Activated CD4-positive, alpha-beta T cell treated with anti-CD3 and anti-CD28 coated beads for 1 hour (primary cell): ENCODE results near the gene SEL1L2.

Experiments
- DNase-seq: peaks from one replicate; pipeline ENCODE4 v3.0.0-alpha.2; 2020

Gene SEL1L2

DNA sequence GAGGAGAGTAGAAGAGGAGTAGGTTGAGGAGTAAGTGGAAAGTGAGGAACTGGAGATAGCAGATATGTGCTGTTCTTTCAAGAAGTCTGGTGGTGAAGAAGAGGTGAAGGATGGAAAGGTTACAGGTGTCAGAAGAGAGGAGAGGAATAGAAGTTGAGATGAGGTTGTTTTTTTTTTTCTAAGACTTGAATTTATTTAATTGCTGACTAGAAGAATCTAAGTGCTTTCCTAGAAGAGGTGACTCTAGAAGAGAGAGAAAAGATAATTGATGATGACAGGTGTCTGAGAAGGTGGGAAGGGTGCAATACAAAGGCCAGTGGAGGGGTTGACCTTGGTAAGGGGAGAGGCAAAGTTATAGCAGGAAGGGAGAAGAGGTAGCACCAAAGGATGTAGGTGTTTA is 180.0 kb downstream of the SEL1L2 start:
- no peak for DNase-seq

GRCh38 chr20:13809855-13810254 is 180.6 kb downstream of the SEL1L2 start:
- DNase-seq, result no peak

DNA sequence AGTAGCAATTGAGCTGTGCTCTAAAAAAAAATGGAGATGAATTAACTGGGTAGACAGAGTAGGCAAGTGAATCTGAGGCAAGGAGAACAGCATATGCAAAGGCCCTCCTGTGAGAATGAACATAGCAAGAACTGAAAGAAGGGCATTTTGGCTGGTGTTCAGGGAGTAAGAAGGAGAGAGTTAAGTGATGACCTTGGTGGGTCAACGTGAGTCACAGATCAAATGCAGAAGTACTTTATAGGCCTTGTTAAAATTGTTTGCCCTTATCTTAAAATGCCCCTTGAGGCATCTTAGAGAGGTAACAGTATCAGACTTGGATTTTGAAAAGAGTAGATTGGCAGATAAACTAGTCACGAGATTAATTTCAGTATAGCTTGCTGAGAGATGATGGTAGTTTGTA is 181.0 kb downstream of the SEL1L2 start:
- DNase-seq, result no peak

DNA sequence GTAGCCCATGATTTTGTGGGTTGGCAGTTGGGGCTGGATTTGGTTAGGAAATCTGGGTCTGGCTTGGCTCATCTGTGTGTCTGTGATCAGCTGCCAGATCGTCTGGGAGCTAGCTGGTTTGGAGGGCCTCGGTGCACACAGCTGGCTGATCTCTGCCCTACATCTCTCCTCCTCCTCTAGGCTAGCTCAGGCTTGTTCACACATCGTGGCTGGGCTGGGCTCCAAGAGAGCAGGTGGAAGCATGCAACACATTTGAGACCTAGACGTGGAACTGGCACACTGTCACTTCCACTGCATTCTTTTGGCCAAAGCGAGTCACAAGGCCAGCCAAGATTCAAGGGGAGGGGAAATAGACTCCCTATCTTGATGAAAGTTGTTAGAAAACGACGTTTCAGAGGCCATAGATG is 189.7 kb downstream of the SEL1L2 start:
- no peak for DNase-seq

DNA sequence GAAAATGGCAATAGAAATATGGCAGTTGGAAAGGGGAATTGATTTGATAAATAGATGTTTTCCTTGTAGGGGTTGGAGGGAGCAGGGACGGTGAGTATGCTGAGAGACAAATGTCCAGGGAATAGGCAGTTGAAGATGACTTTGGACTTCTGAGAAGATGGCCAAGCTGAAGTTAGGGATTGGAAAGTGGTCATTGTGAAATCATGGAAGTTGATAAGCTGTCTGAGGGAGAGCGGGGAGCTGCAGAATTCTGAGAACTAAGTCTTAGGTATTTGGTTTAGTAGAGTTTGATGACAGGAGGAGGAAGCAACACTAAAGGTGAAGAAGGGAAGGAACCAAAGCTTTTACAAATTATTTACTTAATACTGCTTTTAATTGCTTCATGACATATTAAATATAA is 190.4 kb downstream of the SEL1L2 start:
- no peak for DNase-seq
